ENCODE data around the gene DMAC2L. TPM values are rescaled to one million over a fixed set of nuclear protein-coding genes. Genes with fewer than 3 reads are reported as not detected.

Gene DMAC2L, protein sequence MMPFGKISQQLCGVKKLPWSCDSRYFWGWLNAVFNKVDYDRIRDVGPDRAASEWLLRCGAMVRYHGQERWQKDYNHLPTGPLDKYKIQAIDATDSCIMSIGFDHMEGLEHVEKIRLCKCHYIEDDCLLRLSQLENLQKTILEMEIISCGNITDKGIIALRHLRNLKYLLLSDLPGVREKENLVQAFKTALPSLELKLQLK
- 7.3 and 10.4 TPM in 2 replicates for total RNA-seq (2014; rRNA removed; shearing (Covaris generic))

DNA sequence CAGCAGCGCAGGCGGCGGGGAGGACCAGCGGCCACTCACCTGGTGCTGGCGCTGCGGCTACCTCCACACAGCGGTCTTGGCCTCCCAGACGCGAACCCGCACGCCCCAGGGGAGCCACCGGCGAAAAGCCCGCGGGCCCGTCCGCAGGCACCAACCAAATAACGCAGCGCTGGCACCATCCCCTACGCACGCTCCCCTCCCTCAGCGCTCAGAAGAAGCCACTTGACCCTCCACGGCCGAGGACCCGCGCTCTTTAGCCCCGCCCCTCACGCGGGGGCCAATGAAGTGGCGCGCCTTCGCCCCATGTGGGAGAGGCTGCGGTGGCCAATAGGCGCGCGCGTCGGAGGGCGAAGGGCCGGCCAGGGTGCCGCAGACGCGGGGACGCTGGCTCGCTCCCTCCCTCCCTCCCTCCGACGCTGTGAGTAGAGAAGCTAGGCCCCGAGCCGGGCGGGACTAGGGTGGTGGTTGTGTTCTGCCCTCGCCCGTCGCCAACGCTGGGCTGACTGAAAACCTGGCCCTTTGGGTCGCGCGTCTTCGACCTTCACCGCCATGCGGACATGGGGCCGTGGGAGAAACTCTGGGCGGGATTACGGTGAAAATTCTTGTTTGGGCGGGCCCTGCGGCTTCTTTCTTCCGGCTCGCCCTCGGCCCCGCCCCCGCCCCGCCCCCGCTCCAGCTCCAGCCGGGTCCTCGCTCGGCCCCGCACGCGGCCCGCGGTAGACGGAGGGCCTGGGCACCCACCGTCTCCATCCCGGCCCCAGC, at the start of gene DMAC2L, which contains the start of gene L2HGDH:
TSS of gene DMAC2L (plus strand) at position 353 of the 762 bp plus-strand sequence. CDS start 9,164 bp downstream, outside the sequence.
TSS of gene L2HGDH (minus strand) at position 258 of the 762 bp plus-strand sequence. CDS start at position 179, 79 bp downstream.
- H3K4me1 ChIP-seq (replicated peaks): peaks cover 11% of the 10 kb centered on the region
- no peaks in the 10 kb centered on the region for H3K27me3 ChIP-seq (replicated peaks)
- no peaks in the 10 kb centered on the region for H3K9me3 ChIP-seq (replicated peaks)
- peaks cover 7% of the 10 kb centered on the region for H3K36me3 ChIP-seq
- peak within 1 kb of the TSS; percentile 73 for H3K4me3 ChIP-seq
- peak within 1 kb of the TSS; percentile 96 for H3K27ac ChIP-seq
- DNase-seq (ENCODE audit: low read depth in 1 of 2, low spot score in 2 of 2): peak; percentile 90 to 95

DNA sequence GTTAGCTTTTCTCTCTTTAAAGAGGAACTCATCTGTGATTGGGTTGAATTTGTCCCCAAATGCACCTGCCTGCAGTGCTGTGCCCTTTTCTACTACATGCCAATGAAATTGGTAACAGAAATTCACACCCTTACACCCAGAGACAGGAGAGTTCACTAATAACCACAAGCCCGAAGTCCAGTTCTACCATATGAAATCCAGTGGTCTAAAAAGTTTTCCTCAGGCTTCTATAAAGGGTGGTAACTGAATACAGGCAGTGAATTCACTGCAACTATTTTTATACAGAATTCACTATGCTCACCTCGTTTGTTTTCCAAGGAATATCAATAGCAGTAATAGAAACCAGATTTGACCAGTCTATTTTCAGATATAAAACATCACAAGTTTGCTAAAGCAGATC, 49.3 kb upstream of the DMAC2L start:
- DNase-seq (ENCODE audit: low read depth in 1 of 2, low spot score in 2 of 2): no peak
- H3K36me3 ChIP-seq: no peaks in the 10 kb centered on the region
- H3K4me1 ChIP-seq (replicated peaks): no peaks in the 10 kb centered on the region
- H3K4me3 ChIP-seq: no peak overlapping the region
- no peaks in the 10 kb centered on the region for H3K9me3 ChIP-seq (replicated peaks)
- H3K27me3 ChIP-seq (replicated peaks): no peaks in the 10 kb centered on the region
- H3K27ac ChIP-seq: no peak overlapping the region

DNA sequence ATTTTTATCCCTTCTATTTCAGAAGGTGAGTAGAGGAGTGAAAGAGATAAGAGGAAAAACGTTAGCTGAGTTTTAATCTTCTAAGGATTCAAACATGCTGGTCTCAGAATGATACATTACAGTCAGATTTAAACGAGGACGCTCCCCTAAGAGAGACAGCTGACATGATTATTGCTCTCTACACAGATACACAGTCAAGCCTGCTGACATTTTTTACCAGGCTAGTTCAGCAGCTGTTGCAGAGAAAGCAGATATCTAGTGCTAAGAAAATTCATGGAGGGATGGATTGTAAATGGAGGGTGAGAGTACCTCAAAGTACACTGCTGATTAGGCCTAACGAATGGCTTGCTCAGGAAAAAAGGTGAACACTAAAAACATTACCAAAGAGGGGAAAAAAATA, 48.8 kb upstream of the DMAC2L start:
- Histone ChIP-seq H3K9me3 (replicated peaks) (no peaks in the 10 kb centered on the region), H3K4me1 (replicated peaks) (no peaks in the 10 kb centered on the region), H3K27ac (no peak overlapping the region), H3K4me3 (no peak overlapping the region), H3K36me3 (no peaks in the 10 kb centered on the region), H3K27me3 (replicated peaks) (no peaks in the 10 kb centered on the region)
- no peak for DNase-seq (ENCODE audit: low read depth in 1 of 2, low spot score in 2 of 2)

DNA sequence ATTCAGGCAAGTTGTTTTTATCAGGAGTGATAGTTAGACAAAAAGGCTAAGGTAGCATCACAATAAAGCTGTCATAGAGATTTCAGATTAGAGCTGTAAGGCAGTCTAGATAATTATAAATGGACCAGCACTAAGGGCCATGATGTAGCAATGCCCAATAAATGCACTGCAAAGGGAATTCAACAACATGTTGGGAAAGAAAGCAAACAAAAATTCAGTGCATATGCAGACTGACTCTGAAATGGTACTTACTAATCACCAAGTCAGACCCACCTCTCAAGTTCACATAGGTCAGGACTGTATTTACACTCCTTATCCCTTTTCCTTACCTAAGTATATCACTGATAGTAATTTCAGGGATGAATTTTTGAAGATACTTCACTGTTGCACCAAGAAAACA, 47.1 kb upstream of the DMAC2L start:
- Histone ChIP-seq H3K4me3 (no peak overlapping the region), H3K4me1 (replicated peaks) (no peaks in the 10 kb centered on the region)

DNA sequence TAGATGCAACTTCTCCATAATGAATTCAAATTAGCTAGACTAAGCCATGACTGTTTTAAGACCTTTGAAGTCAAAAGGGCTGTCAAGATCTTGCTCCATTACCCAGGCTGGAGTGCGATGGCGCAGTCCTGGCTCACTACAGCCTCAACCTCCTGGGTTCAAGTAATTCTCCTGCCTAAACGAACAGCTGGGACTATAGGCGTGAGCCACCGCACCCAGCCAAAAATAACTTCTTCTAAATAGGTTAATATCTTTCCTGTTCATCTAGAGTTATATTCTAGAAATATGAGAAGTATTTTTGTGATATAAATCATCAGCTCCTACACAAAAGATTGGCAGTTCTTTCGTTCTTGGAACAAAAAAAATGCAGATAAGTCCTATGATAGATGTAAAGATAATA, 41.2 kb upstream of the DMAC2L start:
- no peaks in the 10 kb centered on the region for H3K27me3 ChIP-seq (replicated peaks)
- no peak for DNase-seq (ENCODE audit: low read depth in 1 of 2, low spot score in 2 of 2)
- H3K36me3 ChIP-seq: no peaks in the 10 kb centered on the region
- no peaks in the 10 kb centered on the region for H3K9me3 ChIP-seq (replicated peaks)
- no peaks in the 10 kb centered on the region for H3K4me1 ChIP-seq (replicated peaks)
- no peak overlapping the region for H3K4me3 ChIP-seq
- H3K27ac ChIP-seq: no peak overlapping the region

More for the DNA sequence above, 47.1 kb upstream of the DMAC2L start:
- Histone ChIP-seq H3K36me3 (no peaks in the 10 kb centered on the region), H3K27me3 (replicated peaks) (no peaks in the 10 kb centered on the region), H3K9me3 (replicated peaks) (no peaks in the 10 kb centered on the region), H3K27ac (no peak overlapping the region)
- DNase-seq (ENCODE audit: low read depth in 1 of 2, low spot score in 2 of 2): no peak

DNA sequence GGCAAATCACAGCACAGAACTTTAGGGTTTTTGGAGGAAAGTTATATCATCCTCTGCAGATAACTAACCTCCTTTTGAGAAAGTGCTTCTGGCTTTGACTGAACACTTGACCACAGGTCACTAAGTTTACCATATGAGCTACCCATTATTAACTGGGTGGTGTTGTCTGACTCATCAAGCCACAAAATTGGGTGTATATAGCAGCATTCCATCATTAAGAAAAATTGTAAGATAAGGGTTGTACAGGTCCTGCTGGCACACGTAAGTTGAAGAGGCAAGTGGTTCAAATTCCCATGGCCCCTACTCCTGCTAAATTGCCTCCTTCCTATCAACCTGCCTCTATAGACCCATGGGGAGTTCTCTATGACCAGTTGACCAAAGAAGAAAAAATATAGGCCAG, 39.6 kb upstream of the DMAC2L start:
- no peak for DNase-seq (ENCODE audit: low read depth in 1 of 2, low spot score in 2 of 2)
- Histone ChIP-seq H3K4me1 (replicated peaks) (no peaks in the 10 kb centered on the region), H3K27me3 (replicated peaks) (no peaks in the 10 kb centered on the region), H3K36me3 (no peaks in the 10 kb centered on the region), H3K27ac (no peak overlapping the region), H3K4me3 (no peak overlapping the region), H3K9me3 (replicated peaks) (no peaks in the 10 kb centered on the region)

DNA sequence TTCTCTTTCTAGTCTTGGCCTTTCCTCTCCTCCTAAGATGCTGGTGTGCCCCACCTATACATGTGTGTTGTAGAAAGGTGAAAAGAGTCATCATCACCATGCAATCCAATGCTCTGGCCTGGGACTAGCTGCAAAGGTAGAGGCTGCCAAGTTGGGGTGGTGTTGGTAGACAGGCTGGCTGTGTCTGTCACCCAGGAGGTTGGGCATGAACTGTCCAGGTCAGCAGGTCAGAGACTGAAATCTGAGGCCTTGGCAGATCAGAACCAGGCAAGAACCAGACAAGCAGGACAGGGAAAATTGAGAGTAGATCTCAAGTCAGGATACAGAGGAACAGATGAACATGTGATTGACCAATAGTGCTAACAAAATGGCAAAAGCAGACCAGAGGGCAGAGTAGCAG, 26.3 kb upstream of the DMAC2L start:
- Histone ChIP-seq H3K9me3 (replicated peaks) (no peaks in the 10 kb centered on the region), H3K36me3 (no peaks in the 10 kb centered on the region), H3K4me1 (replicated peaks) (no peaks in the 10 kb centered on the region), H3K27ac (no peak overlapping the region), H3K27me3 (replicated peaks) (no peaks in the 10 kb centered on the region), H3K4me3 (no peak overlapping the region)
- no peak for DNase-seq (ENCODE audit: low read depth in 1 of 2, low spot score in 2 of 2)

DNA sequence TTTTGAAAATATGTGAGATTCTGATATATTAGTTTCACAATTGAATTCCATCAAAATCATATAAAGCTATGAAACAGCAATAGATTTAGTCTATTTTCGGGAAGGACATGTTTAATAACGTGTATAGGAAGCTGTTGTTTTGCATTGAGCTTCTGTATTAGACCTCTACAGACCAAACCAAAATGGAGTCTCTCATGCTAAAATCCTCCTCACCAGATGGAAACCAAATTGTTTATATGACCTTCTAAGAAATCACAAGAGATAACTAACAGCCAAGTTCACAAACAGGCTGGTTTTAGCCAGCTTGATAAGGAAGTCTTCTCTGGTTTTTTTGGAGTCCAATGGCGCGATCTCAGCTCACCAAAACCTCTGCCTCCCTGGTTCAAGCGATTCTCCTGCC, 24.0 kb upstream of the DMAC2L start:
- no peaks in the 10 kb centered on the region for H3K27me3 ChIP-seq (replicated peaks)
- H3K27ac ChIP-seq: no peak overlapping the region
- H3K36me3 ChIP-seq: no peaks in the 10 kb centered on the region
- no peak overlapping the region for H3K4me3 ChIP-seq
- H3K9me3 ChIP-seq (replicated peaks): no peaks in the 10 kb centered on the region
- DNase-seq (ENCODE audit: low read depth in 1 of 2, low spot score in 2 of 2): no peak
- no peaks in the 10 kb centered on the region for H3K4me1 ChIP-seq (replicated peaks)

DNA sequence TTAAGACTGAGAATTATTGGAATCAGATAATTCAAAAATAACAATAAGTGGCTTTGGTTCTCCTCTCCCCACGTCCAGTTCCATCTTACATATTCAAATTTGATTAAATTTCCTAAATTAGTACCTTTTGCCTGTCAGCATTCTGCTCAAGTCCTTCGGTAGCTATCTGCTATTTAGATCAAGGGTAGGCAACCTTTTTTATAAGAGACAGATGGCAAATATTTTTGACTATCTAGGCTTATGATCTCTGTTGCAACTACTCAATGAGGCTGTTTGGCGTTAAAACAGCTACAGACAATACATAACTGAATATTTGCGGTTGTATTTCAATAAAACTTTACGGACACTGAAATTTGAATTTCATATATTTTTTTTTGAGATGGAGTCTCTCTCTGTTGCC, 21.8 kb upstream of the DMAC2L start:
- Histone ChIP-seq H3K27me3 (replicated peaks) (no peaks in the 10 kb centered on the region), H3K4me3 (no peak overlapping the region), H3K9me3 (replicated peaks) (no peaks in the 10 kb centered on the region), H3K4me1 (replicated peaks) (no peaks in the 10 kb centered on the region), H3K36me3 (0 out of 2 replicates have a peak, but pooled peaks cover 3% of the 10 kb centered on the region), H3K27ac (no peak overlapping the region)
- no peak for DNase-seq (ENCODE audit: low read depth in 1 of 2, low spot score in 2 of 2)

DNA sequence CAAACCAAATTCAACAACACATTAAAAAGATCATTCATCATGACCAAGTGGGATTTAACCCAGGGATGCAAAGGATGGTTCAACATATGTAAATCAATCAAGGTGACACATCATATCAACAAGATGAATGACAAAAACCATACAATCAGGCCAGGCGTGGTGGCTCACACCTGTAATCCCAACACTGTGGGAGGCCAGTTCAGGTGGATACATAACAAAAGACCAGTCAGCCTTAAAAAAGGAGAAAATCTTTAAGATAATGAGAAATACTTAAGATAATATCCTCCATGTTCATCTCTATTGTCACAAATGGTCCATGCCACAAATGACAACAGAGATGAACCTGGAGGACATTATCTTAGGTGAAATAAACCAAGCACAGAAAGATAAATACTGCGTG, 12.5 kb upstream of the DMAC2L start:
- no peak for DNase-seq (ENCODE audit: low read depth in 1 of 2, low spot score in 2 of 2)
- H3K9me3 ChIP-seq (replicated peaks): no peaks in the 10 kb centered on the region
- no peaks in the 10 kb centered on the region for H3K36me3 ChIP-seq
- no peak overlapping the region for H3K27ac ChIP-seq
- H3K27me3 ChIP-seq (replicated peaks): no peaks in the 10 kb centered on the region
- H3K4me3 ChIP-seq: no peak overlapping the region
- H3K4me1 ChIP-seq (replicated peaks): no peaks in the 10 kb centered on the region

DNA sequence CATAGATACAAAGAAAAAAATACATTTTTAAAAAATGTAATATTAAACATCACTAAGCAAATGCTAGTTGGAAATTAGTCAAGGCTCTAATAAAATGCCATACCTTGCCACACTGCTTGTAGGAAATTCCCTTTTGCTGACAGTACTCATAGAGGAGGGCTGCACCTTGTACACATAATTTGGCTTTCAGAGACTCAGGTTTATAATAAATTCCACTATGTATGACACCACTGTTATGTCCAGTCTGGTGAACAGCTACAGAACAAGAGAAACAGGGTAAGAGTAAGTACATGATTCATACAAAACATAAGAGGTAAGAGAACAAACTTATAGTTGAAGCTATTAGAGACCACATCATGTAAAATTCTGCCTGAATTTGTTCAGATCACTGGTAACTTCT, 10.2 kb upstream of the DMAC2L start:
- Histone ChIP-seq H3K4me3 (no peak overlapping the region), H3K27me3 (replicated peaks) (no peaks in the 10 kb centered on the region), H3K36me3 (no peaks in the 10 kb centered on the region), H3K27ac (no peak overlapping the region), H3K9me3 (replicated peaks) (no peaks in the 10 kb centered on the region), H3K4me1 (replicated peaks) (no peaks in the 10 kb centered on the region)
- no peak for DNase-seq (ENCODE audit: low read depth in 1 of 2, low spot score in 2 of 2)

DNA sequence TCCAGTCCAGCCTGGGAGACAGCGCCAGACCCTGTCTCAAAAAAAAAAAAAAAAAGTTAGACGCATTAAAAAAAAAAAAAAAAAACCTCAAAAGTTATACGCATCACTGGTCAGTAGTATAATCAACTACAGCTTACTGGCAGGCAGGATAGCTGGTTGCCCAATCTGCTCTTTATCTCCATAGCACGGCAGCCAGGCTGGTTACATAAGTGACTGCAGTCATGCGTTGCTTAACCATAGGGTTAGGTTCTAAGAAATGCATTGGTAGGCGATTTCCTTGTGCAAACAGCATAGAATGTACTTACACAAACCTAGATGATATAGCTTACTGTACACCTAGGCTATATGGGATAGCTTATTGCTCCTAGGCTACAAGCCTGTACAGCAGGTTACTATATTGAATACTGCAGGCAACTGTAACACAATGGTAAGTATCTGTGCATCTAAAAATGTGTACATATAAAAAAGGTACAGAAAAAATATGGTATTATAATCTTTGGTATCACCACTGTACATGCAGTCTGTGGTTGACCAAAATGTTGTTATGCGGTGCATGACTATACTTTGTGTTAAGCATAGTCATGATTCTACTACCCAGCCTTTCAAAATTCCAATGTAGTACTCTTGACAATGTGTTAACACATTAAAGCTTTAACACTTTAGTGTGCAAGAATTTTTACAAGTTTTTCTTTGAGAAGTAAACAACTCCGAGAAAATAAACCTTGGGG, 8.2 kb upstream of the DMAC2L start:
- Histone ChIP-seq H3K27me3 (replicated peaks) (no peaks in the 10 kb centered on the region), H3K4me3 (no peak overlapping the region)
- DNase-seq (ENCODE audit: low read depth in 1 of 2, low spot score in 2 of 2): no peak

DNA sequence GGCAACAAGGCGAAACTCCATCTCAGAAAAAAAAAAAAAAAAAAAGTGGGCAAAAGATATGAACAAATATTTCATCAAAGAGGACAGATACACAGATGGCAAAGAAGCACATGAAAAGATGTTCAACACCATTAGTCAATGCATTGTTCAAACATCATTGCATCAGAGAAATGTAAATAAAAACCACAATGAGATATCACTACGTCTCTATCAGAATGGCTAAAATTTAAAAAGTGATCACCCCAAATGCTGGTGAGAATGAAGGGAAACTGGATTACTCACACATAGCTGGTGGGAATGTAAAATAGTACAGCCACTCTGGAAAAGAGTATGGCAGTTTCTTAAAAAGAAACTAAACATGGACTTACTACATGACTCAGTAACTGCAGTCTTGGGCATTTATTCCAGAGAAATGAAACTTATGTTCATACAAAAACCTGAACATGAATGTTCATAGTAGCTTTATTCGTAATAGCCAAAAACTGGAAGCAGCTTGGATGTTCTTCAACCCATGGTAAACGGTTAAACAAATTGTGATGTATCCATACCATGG, 3.7 kb upstream of the DMAC2L start:
- no peaks in the 10 kb centered on the region for H3K27me3 ChIP-seq (replicated peaks)
- no peak overlapping the region for H3K4me3 ChIP-seq
- H3K4me1 ChIP-seq (replicated peaks): peaks cover 11% of the 10 kb centered on the region
- no peak overlapping the region for H3K27ac ChIP-seq
- peaks cover under 1% of the 10 kb centered on the region; the same call in 1 of the 2 replicates for H3K36me3 ChIP-seq
- DNase-seq (ENCODE audit: low read depth in 1 of 2, low spot score in 2 of 2): no peak
- H3K9me3 ChIP-seq (replicated peaks): no peaks in the 10 kb centered on the region

More for the DNA sequence above, 8.2 kb upstream of the DMAC2L start:
- Histone ChIP-seq H3K36me3 (no peaks in the 10 kb centered on the region), H3K4me1 (replicated peaks) (no peaks in the 10 kb centered on the region), H3K9me3 (replicated peaks) (no peaks in the 10 kb centered on the region), H3K27ac (no peak overlapping the region)

DNA sequence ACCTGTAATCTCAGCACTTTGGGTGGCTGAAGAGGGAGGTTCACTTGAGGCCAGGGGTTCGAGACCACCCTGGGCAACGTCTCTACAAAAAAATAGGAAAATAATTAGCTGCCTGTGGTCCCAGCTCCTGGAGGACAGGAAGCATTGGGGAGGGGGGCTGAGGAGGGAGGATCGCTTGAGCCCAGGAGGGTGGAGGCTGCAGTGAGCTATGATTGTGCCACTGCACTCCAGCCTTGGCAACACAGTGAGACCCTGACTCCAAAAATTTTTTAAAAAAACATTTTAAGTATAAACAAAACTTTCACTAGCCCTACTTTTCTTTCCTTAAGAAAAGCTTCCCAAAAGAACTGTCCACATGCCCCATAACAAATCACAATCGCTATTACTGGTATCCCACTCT, 1.7 kb upstream of the DMAC2L start:
- Histone ChIP-seq H3K9me3 (replicated peaks) (no peaks in the 10 kb centered on the region), H3K27me3 (replicated peaks) (no peaks in the 10 kb centered on the region), H3K4me3 (no peak overlapping the region), H3K4me1 (replicated peaks) (peaks cover 11% of the 10 kb centered on the region), H3K36me3 (peaks cover 7% of the 10 kb centered on the region), H3K27ac (no peak overlapping the region)
- DNase-seq (ENCODE audit: low read depth in 1 of 2, low spot score in 2 of 2): no peak

Data from SJSA1 (cell line).